ENCODE data around the gene RBBP8NL.

GRCh38 chr20:62430866-62431447, 3.6 kb upstream of the RBBP8NL start:
- TF ChIP-seq FOXA1 (IDR thresholded peaks at IDR 0.05) (no peak), CTCF (IDR thresholded peaks at IDR 0.05; ENCODE audit: low read depth, low read length, missing input control) (no peak), JUND (IDR thresholded peaks at IDR 0.05) (no peak), SP1 (IDR thresholded peaks at IDR 0.05) (no peak), MAX (IDR thresholded peaks at IDR 0.05) (no peak), RAD21 (IDR thresholded peaks at IDR 0.05) (no peak), REST (IDR thresholded peaks at IDR 0.05) (no peak)
